H1 (cell line): ENCODE results near the gene CNR2. TPM values are rescaled to one million over a fixed set of nuclear protein-coding genes. Genes with fewer than 3 reads are reported as not detected.

Experiments
- CTCF ChIA-PET: fragments of 300-600 bp; sonication (Branson Sonifier 250); formaldehyde crosslinking; loops from one replicate; lab custom pipeline; 2021; ENCODE audit not compliant: partially characterized antibody; lab: Charles Lee
- POLR2A ChIA-PET: fragments of 300-600 bp; sonication (Branson Sonifier 250); formaldehyde crosslinking; loops from one replicate; lab custom pipeline; 2021; ENCODE audit warnings: inconsistent platforms; ENCODE audit not compliant: partially characterized antibody; lab: Charles Lee
- DNase-seq, 2 experiments: peaks; one replicate each; pipeline versions ENCODE4 v3.0.0 to v3.0.0-alpha.2; 2010 to 2022; ENCODE audit warnings: low spot score in 2 of 2, low read depth in 1 of 2, mixed read lengths in 1 of 2
- FAIRE-seq: peaks from 2 replicates; lab custom pipeline; 2011; peaks lifted over from hg19 to GRCh38; lab: Jason Lieb, UNC
- H2AFZ ChIP-seq: 2 replicates; pipeline ENCODE4 v1.8.1; 2012; ENCODE audit warnings: low read length, inconsistent platforms
- H2AK5ac ChIP-seq: 2 replicates; pipeline ENCODE4 v1.6.1; 2013; ENCODE audit warnings: low read depth, low read length
- H2BK120ac ChIP-seq: replicated peaks from 2 replicates; pipeline ENCODE3; 2013; ENCODE audit warnings: low read depth, low read length, inconsistent platforms
- H2BK12ac ChIP-seq: 2 replicates; pipeline ENCODE4 v1.6.1; 2013; ENCODE audit warnings: low read depth, low read length
- H2BK15ac ChIP-seq: 2 replicates; pipeline ENCODE4 v1.6.1; 2013; ENCODE audit warnings: low read length
- H2BK20ac ChIP-seq: 2 replicates; pipeline ENCODE4 v1.6.1; 2013; ENCODE audit warnings: low read length
- H2BK5ac ChIP-seq: 2 replicates; pipeline ENCODE4 v1.6.1; 2013; ENCODE audit warnings: low read depth, low read length
- H3K14ac ChIP-seq: 2 replicates; pipeline ENCODE4 v1.6.1; 2013; ENCODE audit warnings: inconsistent platforms; ENCODE audit not compliant: insufficient read length
- H3K18ac ChIP-seq: 2 replicates; pipeline ENCODE4 v1.6.1; 2013; ENCODE audit warnings: low read length; ENCODE audit errors: extremely low read depth
- H3K23ac ChIP-seq: 2 replicates; pipeline ENCODE4 v1.6.1; 2013; ENCODE audit warnings: inconsistent platforms; ENCODE audit not compliant: insufficient read length
- H3K23me2 ChIP-seq: 2 replicates; pipeline ENCODE4 v1.6.1; 2013; ENCODE audit warnings: low read depth, low read length
- H3K27ac ChIP-seq: 2 replicates; pipeline ENCODE4 v1.6.1; 2011; ENCODE audit warnings: low read depth, low read length, inconsistent platforms
- H3K27me3 ChIP-seq, 4 experiments: replicated peaks in 1 of 4; 1 replicate in 1 of 4; 2 replicates in 3 of 4; pipeline versions ENCODE4 v1.6.1 to v1.8.1; 2011 to 2013; ENCODE audit warnings: low read length in 3 of 4, mild to moderate bottlenecking in 3 of 4, inconsistent platforms in 2 of 4, mixed read lengths in 2 of 4, moderate library complexity in 1 of 4; ENCODE audit not compliant: control insufficient read depth in 3 of 4, insufficient read depth in 3 of 4; ENCODE audit errors: extremely low read depth in 1 of 4
- H3K36me3 ChIP-seq, 4 experiments: 2 replicates each; pipeline versions ENCODE4 v1.6.1 to v1.8.1; 2011 to 2013; ENCODE audit warnings: mild to moderate bottlenecking in 4 of 4, low read length in 3 of 4, moderate library complexity in 2 of 4, control low read depth in 1 of 4, inconsistent platforms in 1 of 4; ENCODE audit not compliant: insufficient read depth in 4 of 4, control insufficient read depth in 2 of 4
- H3K4ac ChIP-seq: replicated peaks from 2 replicates; pipeline ENCODE3; 2013; ENCODE audit warnings: low read length, low read depth, mixed read lengths, inconsistent platforms; ENCODE audit not compliant: insufficient read length
- H3K4me1 ChIP-seq, 4 experiments: replicated peaks in 1 of 4; 1 replicate in 1 of 4; 2 replicates in 3 of 4; pipeline versions ENCODE4 v1.6.1 to v1.8.1; 2011 to 2013; ENCODE audit warnings: low read length in 3 of 4, inconsistent platforms in 2 of 4, mixed read lengths in 1 of 4; ENCODE audit not compliant: insufficient read depth in 4 of 4, control insufficient read depth in 3 of 4
- H3K4me2 ChIP-seq, 2 experiments: 2 replicates each; pipeline versions ENCODE4 v1.6.1 to v1.8.1; 2011 to 2013; ENCODE audit warnings: low read depth in 2 of 2, low read length in 2 of 2, control low read depth in 1 of 2, inconsistent platforms in 1 of 2, mild to moderate bottlenecking in 1 of 2; ENCODE audit not compliant: insufficient read depth in 1 of 2
- H3K4me3 ChIP-seq, 4 experiments: fragments of 200-600, 300-600 bp in 1 of 4; sonication (generic), shearing (Covaris generic), sonication (Bioruptor Twin) in 1 of 4; 2 replicates each; pipeline versions ENCODE4 v1.5.1 to v1.8.1; 2011 to 2016; ENCODE audit warnings: low read length in 4 of 4, low read depth in 3 of 4, control low read depth in 2 of 4, inconsistent platforms in 2 of 4, mild to moderate bottlenecking in 2 of 4, mixed read lengths in 1 of 4, moderate library complexity in 1 of 4; ENCODE audit not compliant: insufficient read depth in 2 of 4; ENCODE audit errors: extremely low read depth in 1 of 4
- H3K56ac ChIP-seq: replicated peaks from 2 replicates; pipeline ENCODE3; 2013; ENCODE audit warnings: low read depth, mild to moderate bottlenecking, mixed read lengths, low read length, inconsistent platforms; ENCODE audit not compliant: insufficient read length
- H3K79me1 ChIP-seq: 2 replicates; pipeline ENCODE4 v1.6.1; 2013; ENCODE audit warnings: low read depth, low read length, control low read depth
- H3K79me2 ChIP-seq, 2 experiments: 2 replicates each; pipeline versions ENCODE4 v1.6.1 to v1.8.1; 2012 to 2013; ENCODE audit warnings: low read length in 2 of 2, mild to moderate bottlenecking in 2 of 2, inconsistent platforms in 1 of 2; ENCODE audit not compliant: insufficient read depth in 2 of 2, control insufficient read depth in 1 of 2
- H3K9ac ChIP-seq, 4 experiments: replicated peaks in 1 of 4; 1 replicate in 1 of 4; 2 replicates in 3 of 4; pipeline versions ENCODE4 v1.6.1 to v1.8.1; 2011 to 2013; ENCODE audit warnings: low read depth in 3 of 4, low read length in 3 of 4, control low read depth in 2 of 4, mild to moderate bottlenecking in 2 of 4, moderate library complexity in 2 of 4, inconsistent platforms in 1 of 4; ENCODE audit errors: extremely low read depth in 1 of 4
- H3K9me3 ChIP-seq, 2 experiments: 2 replicates each; pipeline versions ENCODE4 v1.6.1 to v1.8.1; 2012 to 2013; ENCODE audit warnings: mild to moderate bottlenecking in 2 of 2, moderate library complexity in 2 of 2, control low read depth in 1 of 2, inconsistent platforms in 1 of 2, low read depth in 1 of 2, low read length in 1 of 2, mixed read lengths in 1 of 2; ENCODE audit not compliant: insufficient read depth in 2 of 2
- H4K20me1 ChIP-seq, 2 experiments: replicated peaks in 1 of 2; 2 replicates each; pipeline versions ENCODE3 to v1.8.1; 2011 to 2013; ENCODE audit warnings: inconsistent platforms in 2 of 2, low read length in 2 of 2, mild to moderate bottlenecking in 1 of 2; ENCODE audit not compliant: insufficient read depth in 2 of 2, control insufficient read depth in 1 of 2
- H4K5ac ChIP-seq: 2 replicates; pipeline ENCODE4 v1.6.1; 2013; ENCODE audit warnings: low read length, low read depth, mixed read lengths, inconsistent platforms; ENCODE audit not compliant: insufficient read length
- H4K8ac ChIP-seq: 2 replicates; pipeline ENCODE4 v1.8.0; 2013; ENCODE audit warnings: mild to moderate bottlenecking, moderate library complexity, low read length, inconsistent platforms; ENCODE audit not compliant: insufficient read depth; ENCODE audit errors: extremely low read depth
- H4K91ac ChIP-seq: replicated peaks from 2 replicates; pipeline ENCODE3; 2013; ENCODE audit warnings: low read length, mixed read lengths, inconsistent platforms; ENCODE audit not compliant: insufficient read length
- ASH2L ChIP-seq: fragments of 200-600, 300-600 bp; sonication (generic); IDR thresholded peaks from one replicate; pipeline ENCODE4 v1.7.1; 2017; ENCODE audit warnings: low read length
- CTBP2 ChIP-seq: IDR thresholded peaks from 2 replicates; pipeline ENCODE4 v1.7.0; 2011; ENCODE audit warnings: borderline replicate concordance, mild to moderate bottlenecking, moderate library complexity, mixed read lengths, low read length; ENCODE audit not compliant: insufficient read depth, insufficient read length
- KDM1A ChIP-seq: fragments of 200-600, 300-600 bp; sonication (generic); IDR thresholded peaks from 2 replicates; pipeline ENCODE4 v1.7.1; 2016; ENCODE audit warnings: mild to moderate bottlenecking, low read length, borderline replicate concordance
- NRF1 ChIP-seq: IDR thresholded peaks from 2 replicates; pipeline ENCODE4 v1.6.1; 2011; ENCODE audit warnings: mild to moderate bottlenecking, low read depth, low read length, improper control_type of control experiment
- PHF8 ChIP-seq: fragments of 200-600 bp; sonication (generic); conservative IDR thresholded peaks from 2 replicates; pipeline ENCODE4 v1.7.1; 2012; ENCODE audit warnings: low read depth, mild to moderate bottlenecking, inconsistent platforms, low read length, moderate library complexity
- POU5F1 ChIP-seq: IDR thresholded peaks from 2 replicates; pipeline ENCODE4 v1.6.1; 2011; ENCODE audit warnings: low read depth, mild to moderate bottlenecking, low read length, moderate library complexity
- SAP30 ChIP-seq: fragments of 300-600 bp; sonication (generic); IDR thresholded peaks from 2 replicates; pipeline ENCODE4 v1.7.1; 2012; ENCODE audit warnings: low read length, moderate library complexity, mild to moderate bottlenecking, inconsistent platforms; ENCODE audit not compliant: insufficient read depth, insufficient replicate concordance
- SP4 ChIP-seq: IDR thresholded peaks from 2 replicates; pipeline ENCODE4 v1.6.1; 2012; ENCODE audit warnings: low read length, inconsistent platforms
- TBP ChIP-seq: IDR thresholded peaks from 2 replicates; pipeline ENCODE4 v1.6.1; 2011; ENCODE audit warnings: low read depth, low read length, improper control_type of control experiment
- WGBS, 2 experiments: shearing (Covaris generic) in 1 of 2; methylation state at CpG; one replicate each; pipeline versions ENCODE4 v1.1.6 to v1.1.7; 2013 to 2015; ENCODE audit warnings: low lambda C conversion rate in 2 of 2, mixed read lengths in 2 of 2, inconsistent platforms in 1 of 2, low coverage in 1 of 2, missing lambda C conversion rate in 1 of 2; ENCODE audit not compliant: insufficient replicate concordance in 2 of 2, insufficient coverage in 1 of 2, insufficient read length in 1 of 2; ENCODE audit errors: extremely low coverage in 1 of 2, missing lambda C conversion rate in 1 of 2; 5-methylcytosine and 5-hydroxymethylcytosine counted together
- polyA plus RNA-seq, 7 experiments: library from polyadenylated mRNA; depleted of rRNA in 3 of 7; stranded (reverse) in 5 of 7; unstranded in 2 of 7; fragments of >200 nt in 5 of 7; fragments of 200-250 nt in 2 of 7; gene quantifications; 1 replicate in 5 of 7; 2 replicates in 1 of 7; 4 replicates in 1 of 7; pipeline versions ENCODE4 v1.2.1 to v1.2.3, GENCODE V29; 2011 to 2013; ENCODE audit warnings: missing spikeins in 2 of 7, mixed read lengths in 2 of 7
- total RNA-seq: library from RNA; stranded (reverse); fragmentation: NEBNext Ultra II Directional; extraction: Animal tissue kit (Norgen Biotek cat#: 25700); gene quantifications from 2 replicates; pipeline ENCODE4 v1.2.1, GENCODE V29; 2021

The CNR2 gene
- total and polyA plus RNA-seq, 2 of the 8 experiments (the other 6 are each of a cell fraction or from before 2014, with no cell fraction given), result not detected

DNA sequence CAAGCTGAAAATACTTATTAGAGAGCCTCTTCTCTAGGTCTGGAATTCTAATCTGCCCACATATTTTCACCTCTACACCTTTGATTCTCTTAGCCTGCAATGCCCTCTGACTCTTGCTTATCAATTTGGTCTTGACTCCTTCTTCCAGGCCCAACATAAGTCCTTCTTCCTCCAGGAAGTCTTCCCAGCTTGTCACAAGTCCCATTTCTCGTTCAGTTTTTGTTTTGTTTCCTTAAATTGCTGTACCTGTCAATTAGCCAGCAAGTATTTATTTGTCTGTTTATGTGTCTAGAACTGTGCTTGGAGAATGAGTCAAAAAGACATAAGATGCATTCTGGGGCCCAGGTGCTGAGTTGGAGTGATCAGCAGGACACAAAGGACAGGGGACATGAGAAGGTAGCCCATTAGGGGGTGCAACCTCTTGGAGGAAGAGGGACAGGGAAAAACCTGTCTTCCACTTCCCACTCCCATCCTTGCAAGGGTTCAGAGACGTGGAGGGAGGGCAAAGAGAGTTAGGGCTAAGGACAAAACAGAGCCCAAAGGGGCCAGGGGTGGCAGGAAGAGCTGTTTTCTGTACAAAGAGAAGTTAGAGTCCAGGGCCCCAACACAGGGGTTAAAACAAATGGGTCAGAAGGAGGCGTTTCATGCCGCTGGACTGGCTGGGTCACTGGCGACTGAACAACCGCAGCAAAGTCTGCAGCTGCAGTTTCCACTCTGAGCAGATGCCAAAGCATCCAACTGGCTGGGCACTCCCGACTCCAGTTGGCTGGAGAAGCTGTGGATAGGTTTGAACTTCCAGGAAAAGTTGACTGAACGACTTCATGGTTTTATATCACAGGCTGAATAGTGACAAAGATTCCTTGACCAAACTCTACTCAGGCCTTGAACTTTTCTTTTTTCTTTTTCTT lies 10.7 kb upstream of the CNR2 start:
- Histone ChIP-seq H3K4me3 (no peak overlapping the region), H2BK5ac (no peak overlapping the region), H3K36me3 (no peaks in the 10 kb centered on the region), H2AFZ (no peak overlapping the region), H2BK120ac (no peak overlapping the region), H4K5ac (no peak overlapping the region), H3K23me2 (no peaks in the 10 kb centered on the region), H4K20me1 (no peaks in the 10 kb centered on the region), H3K18ac (no peak overlapping the region), H3K4ac (no peak overlapping the region), H3K27ac (no peak overlapping the region), H3K14ac (no peak overlapping the region), H3K79me2 (no peaks in the 10 kb centered on the region), H2BK15ac (no peak overlapping the region), H4K91ac (no peak overlapping the region), H2BK20ac (no peak overlapping the region), H2BK12ac (no peak overlapping the region), H2AK5ac (no peak overlapping the region), H3K27me3 (no peaks in the 10 kb centered on the region), H4K8ac (no peak overlapping the region), H3K23ac (no peak overlapping the region), H3K4me2 (no peak overlapping the region), H3K79me1 (no peaks in the 10 kb centered on the region), H3K9me3 (no peaks in the 10 kb centered on the region; a peak in 1 of 4 replicates), H3K9ac (no peak overlapping the region), H3K56ac (no peak overlapping the region), H3K4me1 (no peaks in the 10 kb centered on the region)
- 76% methylated on average over 6 of the region's 8 CpGs; no CpG with 5 or more reads in 1 of the 2 experiments for WGBS, 2 experiments
- TF ChIP-seq SAP30 (no peak), ASH2L (no peak), NRF1 (no peak), KDM1A (no peak), POU5F1 (no peak), CTBP2 (no peak), PHF8 (no peak), TBP (no peak), SP4 (no peak)
- CTCF ChIA-PET, result interaction anchor here (0.6 to 1.3 kb wide), 2 partner anchors 10 to 14 kb away, joined by 3 read pairs; no protein-coding TSS in a partner anchor
- POLR2A ChIA-PET, result no interaction called here
- FAIRE-seq (no peak), DNase-seq (no peak)
